ENCODE results near the gene QSOX1.
"Not testable (repeated sequence)": the region's sequence is repeated elsewhere in the genome, so short reads cannot be mapped to it uniquely, and the experiment has no call there.

The QSOX1 gene

DNA sequence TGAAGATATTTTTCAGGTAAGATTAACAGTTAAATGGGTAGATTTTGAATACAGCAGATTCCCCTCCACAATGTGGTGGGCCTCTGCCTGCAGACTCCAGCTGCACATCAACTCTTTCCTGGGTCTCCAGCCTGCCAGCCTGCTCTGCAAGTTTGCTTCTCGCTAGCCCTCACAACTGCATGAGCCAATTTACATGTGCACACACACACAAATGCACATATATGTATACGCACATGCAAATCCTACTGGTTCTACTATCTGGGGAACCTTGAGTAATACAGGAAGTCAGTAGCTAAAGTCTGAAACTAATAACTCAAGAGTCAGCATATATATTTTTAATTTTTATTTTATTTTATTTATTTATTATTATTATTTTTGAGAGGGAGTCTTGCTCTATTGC is 34.8 kb upstream of the QSOX1 start:
- no peak for DNase-seq (ENCODE audit: low read depth)
- TF ChIP-seq, protein P1, sequence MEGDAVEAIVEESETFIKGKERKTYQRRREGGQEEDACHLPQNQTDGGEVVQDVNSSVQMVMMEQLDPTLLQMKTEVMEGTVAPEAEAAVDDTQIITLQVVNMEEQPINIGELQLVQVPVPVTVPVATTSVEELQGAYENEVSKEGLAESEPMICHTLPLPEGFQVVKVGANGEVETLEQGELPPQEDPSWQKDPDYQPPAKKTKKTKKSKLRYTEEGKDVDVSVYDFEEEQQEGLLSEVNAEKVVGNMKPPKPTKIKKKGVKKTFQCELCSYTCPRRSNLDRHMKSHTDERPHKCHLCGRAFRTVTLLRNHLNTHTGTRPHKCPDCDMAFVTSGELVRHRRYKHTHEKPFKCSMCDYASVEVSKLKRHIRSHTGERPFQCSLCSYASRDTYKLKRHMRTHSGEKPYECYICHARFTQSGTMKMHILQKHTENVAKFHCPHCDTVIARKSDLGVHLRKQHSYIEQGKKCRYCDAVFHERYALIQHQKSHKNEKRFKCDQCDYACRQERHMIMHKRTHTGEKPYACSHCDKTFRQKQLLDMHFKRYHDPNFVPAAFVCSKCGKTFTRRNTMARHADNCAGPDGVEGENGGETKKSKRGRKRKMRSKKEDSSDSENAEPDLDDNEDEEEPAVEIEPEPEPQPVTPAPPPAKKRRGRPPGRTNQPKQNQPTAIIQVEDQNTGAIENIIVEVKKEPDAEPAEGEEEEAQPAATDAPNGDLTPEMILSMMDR (IDR thresholded peaks at IDR 0.05; ENCODE audit: low read length, missing control alignments) = no peak
- no peak overlapping the region for H3K4me3 ChIP-seq (replicated peaks; ENCODE audit: low read depth, low read length)

- DNase-seq (ENCODE audit: low read depth) = peak; percentile 44
- TF ChIP-seq, protein P1 (IDR thresholded peaks at IDR 0.05; ENCODE audit: low read length, missing control alignments) = no peak
Observed at GRCh38 chr1:180123463-180123936, 31.2 kb upstream of the QSOX1 start.

GRCh38 chr1:180130651-180131050 is 24.0 kb upstream of the QSOX1 start:
- TF ChIP-seq, protein P1 (IDR thresholded peaks at IDR 0.05; ENCODE audit: low read length, missing control alignments) = no peak
- H3K4me3 ChIP-seq (replicated peaks; ENCODE audit: low read depth, low read length) = no peak overlapping the region
- DNase-seq (ENCODE audit: low read depth) = no peak

More at GRCh38 chr1:180123463-180123936, 31.2 kb upstream of the QSOX1 start:
- H3K4me3 ChIP-seq (replicated peaks; ENCODE audit: low read depth, low read length) = no peak overlapping the region

GRCh38 chr1:180131510-180131909 is 23.2 kb upstream of the QSOX1 start:
- peak; percentile 92 for DNase-seq (ENCODE audit: low read depth)
- TF ChIP-seq, protein P1 (IDR thresholded peaks at IDR 0.05; ENCODE audit: low read length, missing control alignments) = no peak
- no peak overlapping the region for H3K4me3 ChIP-seq (replicated peaks; ENCODE audit: low read depth, low read length)

GRCh38 chr1:180133193-180133592 is 21.5 kb upstream of the QSOX1 start:
- no peak overlapping the region for H3K4me3 ChIP-seq (replicated peaks; ENCODE audit: low read depth, low read length)
- TF ChIP-seq, protein P1 (IDR thresholded peaks at IDR 0.05; ENCODE audit: low read length, missing control alignments) = no peak
- no peak for DNase-seq (ENCODE audit: low read depth)

DNA sequence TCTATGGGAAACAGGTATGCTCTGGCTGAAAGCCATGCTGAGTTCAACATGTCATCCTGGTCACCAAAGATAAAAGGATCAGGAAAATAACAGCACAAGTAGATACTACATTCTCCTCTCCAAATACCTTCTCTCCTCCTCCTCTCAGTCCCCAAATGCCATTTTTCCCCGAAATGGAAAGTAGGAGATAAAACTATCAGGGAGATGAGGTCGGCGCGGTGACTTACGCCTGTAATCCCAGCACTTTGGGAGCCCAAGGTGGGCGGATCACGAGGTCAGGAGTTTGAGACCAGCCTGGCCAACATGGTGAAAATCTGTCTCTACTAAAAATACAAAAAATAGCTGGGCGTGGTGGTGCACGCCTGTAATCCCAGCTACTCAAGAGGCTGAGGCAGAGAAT is 21.0 kb upstream of the QSOX1 start:
- not testable (repeated sequence) for H3K4me3 ChIP-seq (replicated peaks; ENCODE audit: low read depth, low read length); DNase-seq (ENCODE audit: low read depth)

DNA sequence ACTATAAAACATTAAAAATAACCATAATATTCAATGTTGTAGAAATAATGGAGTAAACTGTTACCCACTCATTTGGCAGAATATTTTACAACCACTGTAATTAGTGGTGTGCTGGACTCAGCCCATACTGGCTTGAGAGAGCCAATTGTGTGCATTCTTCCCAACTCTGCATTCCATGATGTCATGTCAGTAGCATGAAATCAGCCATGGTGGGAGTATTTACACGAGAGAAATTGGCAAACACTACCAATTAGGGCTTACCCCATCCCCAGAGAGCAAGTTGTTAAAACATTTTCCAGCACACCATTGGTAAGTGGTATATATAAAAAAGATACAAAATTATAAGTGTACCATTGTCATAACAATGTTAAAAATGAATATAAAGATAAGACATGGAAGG is 19.1 kb upstream of the QSOX1 start:
- TF ChIP-seq, protein P1 (IDR thresholded peaks at IDR 0.05; ENCODE audit: low read length, missing control alignments) = no peak
- H3K4me3 ChIP-seq (replicated peaks; ENCODE audit: low read depth, low read length) = no peak overlapping the region
- no peak for DNase-seq (ENCODE audit: low read depth)

Data from fibroblast of pulmonary artery (primary cell).